ENCODE data around the gene SHPK.

The SHPK gene

DNA sequence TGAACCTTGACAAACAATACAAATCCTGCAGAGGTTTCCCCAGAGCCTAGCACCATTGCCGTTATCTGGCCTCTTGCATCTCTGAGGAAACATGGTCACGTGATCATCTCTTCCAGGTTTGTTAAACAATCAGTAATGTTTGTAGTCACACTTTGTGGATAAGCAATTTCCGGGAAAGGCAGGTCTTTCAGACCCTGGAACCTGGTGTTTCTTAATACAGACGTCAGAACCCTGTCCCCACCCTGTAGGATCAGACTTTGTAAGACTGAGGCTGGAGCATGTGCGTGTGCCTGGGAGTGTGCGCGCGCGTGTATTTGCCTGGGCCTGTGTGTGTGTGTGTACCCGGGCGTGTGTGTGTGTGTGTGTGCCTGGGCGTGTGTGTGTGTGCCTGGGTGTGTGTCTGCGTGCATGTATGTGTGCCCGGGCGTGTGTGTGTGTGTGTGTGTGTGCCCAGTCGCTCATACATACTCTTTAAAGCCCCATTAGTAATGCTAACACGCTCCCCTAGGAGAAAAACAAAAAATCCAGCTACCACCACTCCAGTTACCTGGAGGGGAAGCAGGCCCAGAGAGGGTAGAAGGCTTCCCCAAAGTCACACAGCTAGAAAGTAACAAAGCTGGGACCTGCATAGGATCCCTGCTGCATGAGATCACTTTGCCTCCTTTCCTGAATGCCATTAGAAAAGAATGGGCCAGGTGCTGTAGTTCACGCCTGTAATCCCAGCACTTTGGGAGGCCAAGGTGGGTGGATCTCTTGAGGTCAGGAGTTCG lies 5.9 kb upstream of the SHPK start:
- DNase-seq (ENCODE audit: low read depth, low spot score) = no peak
- H3K9me3 ChIP-seq (ENCODE audit: low read depth, low read length) = no peaks in the 10 kb centered on the region
- H3K4me3 ChIP-seq = no peak overlapping the region
- H3K27ac ChIP-seq = no peak overlapping the region
- no peaks in the 10 kb centered on the region for H3K36me3 ChIP-seq (ENCODE audit: insufficient read depth, low read length)
- no peak overlapping the region for H3K9ac ChIP-seq (ENCODE audit: insufficient read length)
- TF ChIP-seq POLR2AphosphoS5 (IDR thresholded peaks at IDR 0.05; ENCODE audit: borderline replicate concordance, low read depth, low read length) (no peak), EZH2 (IDR thresholded peaks at IDR 0.05) (no peak), FOXP2 (optimal IDR thresholded peaks at IDR 0.05; ENCODE audit: control extremely low read depth, extremely low read length, insufficient read depth) (no peak)

DNA sequence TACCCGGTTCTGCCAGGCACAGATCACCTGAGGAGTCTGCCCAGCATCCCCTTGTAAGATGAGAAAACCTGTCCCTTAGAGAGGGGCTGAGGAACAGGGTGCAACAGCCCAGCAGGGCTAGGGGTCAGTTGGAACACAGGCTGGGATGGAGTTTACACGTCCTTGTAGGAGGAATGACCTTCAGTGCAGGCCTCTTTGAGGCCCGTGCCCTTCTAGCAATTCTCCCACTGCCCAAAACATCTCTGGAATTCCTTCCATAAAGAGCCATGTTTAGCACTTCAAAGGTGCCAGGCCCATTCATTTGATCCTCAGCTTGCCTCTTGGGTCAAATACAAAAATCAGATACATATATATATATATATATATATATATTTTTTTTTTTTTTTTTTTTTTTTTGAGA lies 5.0 kb upstream of the SHPK start:
- Histone ChIP-seq H3K9ac (ENCODE audit: insufficient read length) (no peak overlapping the region), H3K36me3 (ENCODE audit: insufficient read depth, low read length) (no peaks in the 10 kb centered on the region), H3K9me3 (ENCODE audit: low read depth, low read length) (no peaks in the 10 kb centered on the region), H3K27ac (no peak overlapping the region), H3K4me3 (no peak overlapping the region)
- DNase-seq (ENCODE audit: low read depth, low spot score) = no peak
- TF ChIP-seq EZH2 (IDR thresholded peaks at IDR 0.05) (no peak), POLR2AphosphoS5 (IDR thresholded peaks at IDR 0.05; ENCODE audit: borderline replicate concordance, low read depth, low read length) (no peak)

DNA sequence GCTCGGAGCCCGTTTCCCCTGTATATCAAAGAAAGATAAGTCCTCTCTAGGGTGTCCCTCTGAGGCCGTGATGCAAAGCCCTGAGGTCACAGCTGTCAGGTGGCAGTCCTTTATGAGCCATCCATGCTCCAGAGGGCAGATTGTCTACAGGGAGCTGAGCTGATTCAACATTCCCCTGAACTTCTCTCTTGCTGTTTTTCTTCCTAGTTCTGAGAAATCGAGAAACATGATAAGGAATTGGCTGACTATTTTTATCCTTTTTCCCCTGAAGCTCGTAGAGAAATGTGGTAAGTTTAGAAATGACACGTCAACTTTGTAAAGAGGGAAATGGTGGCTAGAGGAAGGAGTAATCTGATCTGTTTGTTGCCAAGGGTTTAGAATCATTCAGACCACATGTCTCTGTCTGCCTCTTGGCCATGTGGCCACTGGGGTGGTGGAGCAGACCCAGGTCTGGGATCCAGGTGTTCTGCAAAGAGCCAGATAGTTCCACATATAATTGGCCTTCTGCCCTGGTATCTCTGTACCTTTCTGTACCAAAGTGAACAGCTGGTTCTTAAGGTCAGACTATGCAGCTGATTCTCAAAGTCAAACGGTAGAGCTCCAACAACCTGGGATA lies 4.0 kb upstream of the SHPK start:
- TF ChIP-seq FOXP2 (optimal IDR thresholded peaks at IDR 0.05; ENCODE audit: control extremely low read depth, extremely low read length, insufficient read depth) (no peak), EZH2 (IDR thresholded peaks at IDR 0.05) (no peak), POLR2AphosphoS5 (IDR thresholded peaks at IDR 0.05; ENCODE audit: borderline replicate concordance, low read depth, low read length) (no peak)
- H3K9me3 ChIP-seq (ENCODE audit: low read depth, low read length) = no peaks in the 10 kb centered on the region
- no peak overlapping the region for H3K4me3 ChIP-seq
- no peak for DNase-seq (ENCODE audit: low read depth, low spot score)
- no peak overlapping the region for H3K27ac ChIP-seq
- H3K36me3 ChIP-seq (ENCODE audit: insufficient read depth, low read length) = no peaks in the 10 kb centered on the region
- H3K9ac ChIP-seq (ENCODE audit: insufficient read length) = peak overlapping the region; percentile 32

DNA sequence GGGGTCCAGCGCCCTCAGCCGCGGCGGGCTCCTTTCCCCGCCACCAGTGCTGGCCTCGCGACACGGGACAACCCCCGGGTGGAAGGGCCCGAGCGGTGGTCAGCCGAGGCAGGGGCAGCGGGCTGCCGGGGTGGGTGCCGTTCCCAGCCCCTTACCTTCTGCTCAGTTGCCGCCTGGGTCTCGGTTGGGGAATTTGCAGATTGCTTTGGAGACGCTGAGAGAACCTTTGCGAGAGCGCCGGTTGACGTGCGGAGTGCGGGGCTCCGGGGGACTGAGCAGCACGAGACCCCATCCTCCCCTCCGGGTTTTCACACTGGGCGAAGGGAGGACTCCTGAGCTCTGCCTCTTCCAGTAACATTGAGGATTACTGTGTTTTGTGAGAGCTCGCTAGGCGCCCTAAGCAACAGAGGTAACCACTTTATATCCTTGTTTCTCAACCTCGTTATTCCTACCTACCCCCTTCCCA lies 891 bp upstream of the SHPK start:
- Histone ChIP-seq H3K36me3 (ENCODE audit: insufficient read depth, low read length) (no peaks in the 10 kb centered on the region), H3K27ac (no peak overlapping the region), H3K4me3 (peak overlapping the region; percentile 97), H3K9me3 (ENCODE audit: low read depth, low read length) (no peaks in the 10 kb centered on the region), H3K9ac (ENCODE audit: insufficient read length) (peak overlapping the region; percentile 90)
- no peak for DNase-seq (ENCODE audit: low read depth, low spot score)
- TF ChIP-seq POLR2AphosphoS5 (IDR thresholded peaks at IDR 0.05; ENCODE audit: borderline replicate concordance, low read depth, low read length) (no peak), FOXP2 (optimal IDR thresholded peaks at IDR 0.05; ENCODE audit: control extremely low read depth, extremely low read length, insufficient read depth) (no peak), EZH2 (IDR thresholded peaks at IDR 0.05) (no peak)

DNA sequence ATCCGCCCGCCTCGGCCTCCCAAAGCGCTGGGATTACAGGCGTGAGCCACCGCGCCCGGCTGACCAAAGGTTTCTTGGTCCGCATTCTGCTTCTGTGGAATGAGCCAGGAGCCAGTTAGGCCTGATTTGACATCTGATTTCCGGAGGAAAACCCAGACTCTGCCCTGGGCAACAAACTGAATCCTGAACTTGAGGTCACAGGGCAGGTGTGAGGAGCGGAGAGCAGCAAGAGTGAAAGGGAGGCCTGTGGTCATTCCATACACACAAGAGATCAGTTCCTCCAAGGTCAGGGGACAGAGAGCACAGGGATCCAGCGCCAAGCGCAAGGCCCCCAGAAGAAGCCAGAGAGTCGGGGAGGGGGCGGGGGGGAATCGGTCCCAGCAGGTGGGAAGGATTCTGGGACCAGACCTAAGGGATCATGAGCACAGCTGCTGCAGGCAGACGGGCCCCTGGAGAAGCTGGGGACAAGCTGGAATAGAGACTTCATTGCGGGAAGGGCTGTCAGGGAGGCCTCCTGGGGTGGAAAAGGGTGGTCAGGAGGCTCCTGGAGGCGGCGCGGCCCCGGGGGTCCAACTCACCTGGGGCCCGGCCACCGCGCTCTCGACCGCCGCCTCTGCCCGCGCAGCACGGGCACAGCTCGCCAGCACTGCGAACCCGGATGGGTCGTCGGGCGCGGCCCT lies 436 bp downstream of the SHPK start:
- no peaks in the 10 kb centered on the region for H3K36me3 ChIP-seq (ENCODE audit: insufficient read depth, low read length)
- peak overlapping the region; percentile 97 for H3K4me3 ChIP-seq
- TF ChIP-seq POLR2AphosphoS5 (IDR thresholded peaks at IDR 0.05; ENCODE audit: borderline replicate concordance, low read depth, low read length) = no peak
- no peak overlapping the region for H3K27ac ChIP-seq
- H3K9me3 ChIP-seq (ENCODE audit: low read depth, low read length) = no peaks in the 10 kb centered on the region
- no peak for DNase-seq (ENCODE audit: low read depth, low spot score)
- H3K9ac ChIP-seq (ENCODE audit: insufficient read length) = peak overlapping the region; percentile 90

DNA sequence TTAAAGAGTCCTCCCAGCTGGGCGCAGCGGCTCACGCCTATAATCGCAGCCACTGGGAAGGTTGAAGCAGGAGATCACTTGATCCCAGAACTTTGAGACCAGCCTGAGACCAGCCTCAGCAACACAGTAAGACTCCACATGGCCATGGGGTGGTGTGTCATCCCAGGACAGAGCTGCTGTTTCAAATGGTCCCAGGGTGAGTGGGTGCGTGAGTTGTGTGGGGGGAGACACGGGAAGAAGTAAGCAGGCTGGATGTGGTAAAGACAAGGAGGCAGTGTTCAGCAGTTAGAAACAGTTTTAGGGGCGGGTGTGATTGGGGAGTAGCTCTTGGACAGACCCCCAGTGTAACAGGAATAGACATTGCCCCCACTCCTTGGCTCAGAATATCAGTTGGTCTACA lies 3.8 kb downstream of the SHPK start:
- Histone ChIP-seq H3K36me3 (ENCODE audit: insufficient read depth, low read length) (no peaks in the 10 kb centered on the region; the same call in 1 of the 2 replicates), H3K9me3 (ENCODE audit: low read depth, low read length) (no peaks in the 10 kb centered on the region), H3K27ac (no peak overlapping the region), H3K9ac (ENCODE audit: insufficient read length) (no peak overlapping the region), H3K4me3 (no peak overlapping the region)
- no peak for TF ChIP-seq POLR2AphosphoS5 (IDR thresholded peaks at IDR 0.05; ENCODE audit: borderline replicate concordance, low read depth, low read length)
- TF ChIP-seq FOXP2 (optimal IDR thresholded peaks at IDR 0.05; ENCODE audit: control extremely low read depth, extremely low read length, insufficient read depth) = no peak
- TF ChIP-seq EZH2 (IDR thresholded peaks at IDR 0.05) = no peak
- DNase-seq (ENCODE audit: low read depth, low spot score) = no peak

DNA sequence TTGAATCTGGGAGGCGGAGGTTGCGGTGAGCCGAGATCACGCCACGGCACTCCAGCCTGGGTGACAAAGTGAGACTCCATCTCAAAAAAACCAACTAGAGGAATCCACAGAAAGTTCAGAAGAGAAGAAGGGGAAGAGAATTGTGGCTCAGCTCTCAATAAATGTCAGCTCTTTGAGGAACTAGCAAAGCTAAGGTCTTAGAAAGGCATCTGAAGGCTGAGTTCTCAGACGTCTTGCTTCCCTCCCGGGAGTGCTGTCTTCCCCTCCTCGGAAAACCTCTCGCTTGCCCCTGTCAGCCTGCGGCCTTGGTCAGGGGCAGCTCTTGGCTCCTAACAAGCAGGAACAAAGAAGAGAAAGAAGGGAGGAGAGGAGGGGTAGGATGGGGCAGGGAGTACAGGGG lies 5.3 kb downstream of the SHPK start:
- TF ChIP-seq EZH2 (IDR thresholded peaks at IDR 0.05) (no peak), FOXP2 (optimal IDR thresholded peaks at IDR 0.05; ENCODE audit: control extremely low read depth, extremely low read length, insufficient read depth) (no peak), POLR2AphosphoS5 (IDR thresholded peaks at IDR 0.05; ENCODE audit: borderline replicate concordance, low read depth, low read length) (no peak)
- Histone ChIP-seq H3K36me3 (ENCODE audit: insufficient read depth, low read length) (peaks cover 3% of the 10 kb centered on the region; the same call in 1 of the 2 replicates), H3K4me3 (no peak overlapping the region), H3K9ac (ENCODE audit: insufficient read length) (no peak overlapping the region), H3K9me3 (ENCODE audit: low read depth, low read length) (no peaks in the 10 kb centered on the region), H3K27ac (no peak overlapping the region)
- no peak for DNase-seq (ENCODE audit: low read depth, low spot score)

DNA sequence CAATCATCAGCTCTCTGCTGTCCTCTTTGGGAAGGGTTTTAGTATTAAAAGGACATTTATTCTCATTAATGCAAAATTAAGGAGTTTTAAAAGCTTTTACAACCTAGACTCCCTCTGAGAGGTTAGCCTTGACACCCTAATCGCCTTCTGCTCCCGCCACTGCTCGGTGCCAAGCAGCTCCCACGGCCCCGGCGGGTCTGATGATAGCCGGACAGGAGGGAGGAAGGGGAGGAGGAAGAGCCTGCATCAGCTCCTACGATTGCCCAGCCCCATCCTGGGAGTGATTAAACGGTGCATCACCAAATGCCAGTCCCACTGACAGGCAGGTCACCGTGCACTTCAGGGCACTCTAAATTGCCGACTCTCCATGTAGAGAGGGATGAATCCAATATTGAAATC lies 8.3 kb downstream of the SHPK start:
- peaks cover 13% of the 10 kb centered on the region; the same call in 1 of the 2 replicates for H3K36me3 ChIP-seq (ENCODE audit: insufficient read depth, low read length)
- no peak for DNase-seq (ENCODE audit: low read depth, low spot score)
- no peak for TF ChIP-seq POLR2AphosphoS5 (IDR thresholded peaks at IDR 0.05; ENCODE audit: borderline replicate concordance, low read depth, low read length)
- TF ChIP-seq FOXP2 (optimal IDR thresholded peaks at IDR 0.05; ENCODE audit: control extremely low read depth, extremely low read length, insufficient read depth) = no peak
- no peak for TF ChIP-seq EZH2 (IDR thresholded peaks at IDR 0.05)
- H3K9ac ChIP-seq (ENCODE audit: insufficient read length) = no peak overlapping the region
- no peak overlapping the region for H3K4me3 ChIP-seq
- no peaks in the 10 kb centered on the region for H3K9me3 ChIP-seq (ENCODE audit: low read depth, low read length)
- no peak overlapping the region for H3K27ac ChIP-seq
